ENCODE measurements around the gene SOCS2.
"Not testable (repeated sequence)": the region's sequence is repeated elsewhere in the genome, so short reads cannot be mapped to it uniquely, and the experiment has no call there.

The SOCS2 gene

DNA sequence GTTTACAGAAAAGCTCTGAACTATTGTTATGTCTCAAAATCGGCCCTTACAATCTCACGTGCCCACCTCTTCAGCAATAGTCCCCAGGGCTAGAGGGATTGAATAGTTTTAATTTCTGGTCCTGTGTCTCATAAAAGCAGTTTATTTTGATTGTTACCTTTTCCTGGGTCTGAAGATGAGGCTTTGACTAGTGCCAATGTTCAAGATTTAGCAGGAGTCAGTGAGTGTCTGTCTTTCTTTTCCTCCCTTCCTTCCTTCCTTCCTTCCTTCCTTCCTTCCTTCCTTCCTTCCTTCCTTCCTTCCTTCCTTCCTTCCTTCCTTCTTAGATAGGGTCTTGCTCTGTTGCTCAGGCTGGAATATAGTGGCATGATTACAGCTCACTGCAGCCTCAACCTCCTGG is 24.7 kb upstream of the SOCS2 start:
- Histone ChIP-seq H2AFZ (ENCODE audit: low read depth, low read length) (no peak overlapping the region), H3K27me3 (ENCODE audit: low read depth, low read length) (no peaks in the 10 kb centered on the region), H3K4me3 (ENCODE audit: low read length) (no peak overlapping the region), H3K9ac (ENCODE audit: low read length) (no peak overlapping the region), H4K20me1 (ENCODE audit: insufficient read depth, low read length) (no peaks in the 10 kb centered on the region), H3K36me3 (replicated peaks; ENCODE audit: low read depth, low read length) (no peaks in the 10 kb centered on the region), H3K4me2 (ENCODE audit: low read length) (no peak overlapping the region), H3K27ac (ENCODE audit: low read length) (no peak overlapping the region), H3K4me1 (ENCODE audit: low read length) (no peaks in the 10 kb centered on the region), H3K9me3 (ENCODE audit: insufficient read depth, low read length) (no peaks in the 10 kb centered on the region), H3K79me2 (ENCODE audit: low read length) (no peaks in the 10 kb centered on the region)
- TF ChIP-seq, protein P1, sequence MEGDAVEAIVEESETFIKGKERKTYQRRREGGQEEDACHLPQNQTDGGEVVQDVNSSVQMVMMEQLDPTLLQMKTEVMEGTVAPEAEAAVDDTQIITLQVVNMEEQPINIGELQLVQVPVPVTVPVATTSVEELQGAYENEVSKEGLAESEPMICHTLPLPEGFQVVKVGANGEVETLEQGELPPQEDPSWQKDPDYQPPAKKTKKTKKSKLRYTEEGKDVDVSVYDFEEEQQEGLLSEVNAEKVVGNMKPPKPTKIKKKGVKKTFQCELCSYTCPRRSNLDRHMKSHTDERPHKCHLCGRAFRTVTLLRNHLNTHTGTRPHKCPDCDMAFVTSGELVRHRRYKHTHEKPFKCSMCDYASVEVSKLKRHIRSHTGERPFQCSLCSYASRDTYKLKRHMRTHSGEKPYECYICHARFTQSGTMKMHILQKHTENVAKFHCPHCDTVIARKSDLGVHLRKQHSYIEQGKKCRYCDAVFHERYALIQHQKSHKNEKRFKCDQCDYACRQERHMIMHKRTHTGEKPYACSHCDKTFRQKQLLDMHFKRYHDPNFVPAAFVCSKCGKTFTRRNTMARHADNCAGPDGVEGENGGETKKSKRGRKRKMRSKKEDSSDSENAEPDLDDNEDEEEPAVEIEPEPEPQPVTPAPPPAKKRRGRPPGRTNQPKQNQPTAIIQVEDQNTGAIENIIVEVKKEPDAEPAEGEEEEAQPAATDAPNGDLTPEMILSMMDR (IDR thresholded peaks at IDR 0.05; ENCODE audit: low read depth, low read length) = no peak
- TF ChIP-seq EZH2phosphoT487 (IDR thresholded peaks at IDR 0.05; ENCODE audit: low read depth) = no peak

- Histone ChIP-seq H3K4me2 (ENCODE audit: low read length) (no peak overlapping the region), H3K4me1 (ENCODE audit: low read length) (peaks cover 8% of the 10 kb centered on the region), H2AFZ (ENCODE audit: low read depth, low read length) (no peak overlapping the region), H3K79me2 (ENCODE audit: low read length) (no peaks in the 10 kb centered on the region), H3K27me3 (ENCODE audit: low read depth, low read length) (no peaks in the 10 kb centered on the region), H3K9me3 (ENCODE audit: insufficient read depth, low read length) (no peaks in the 10 kb centered on the region), H3K27ac (ENCODE audit: low read length) (no peak overlapping the region), H3K9ac (ENCODE audit: low read length) (no peak overlapping the region), H3K4me3 (ENCODE audit: low read length) (no peak overlapping the region), H4K20me1 (ENCODE audit: insufficient read depth, low read length) (no peaks in the 10 kb centered on the region), H3K36me3 (replicated peaks; ENCODE audit: low read depth, low read length) (no peaks in the 10 kb centered on the region)
- TF ChIP-seq, protein P1 (IDR thresholded peaks at IDR 0.05; ENCODE audit: low read depth, low read length) = no peak
- no peak for TF ChIP-seq EZH2phosphoT487 (IDR thresholded peaks at IDR 0.05; ENCODE audit: low read depth)
Measured at GRCh38 chr12:93549174-93549573, 23.3 kb upstream of the SOCS2 start.

DNA sequence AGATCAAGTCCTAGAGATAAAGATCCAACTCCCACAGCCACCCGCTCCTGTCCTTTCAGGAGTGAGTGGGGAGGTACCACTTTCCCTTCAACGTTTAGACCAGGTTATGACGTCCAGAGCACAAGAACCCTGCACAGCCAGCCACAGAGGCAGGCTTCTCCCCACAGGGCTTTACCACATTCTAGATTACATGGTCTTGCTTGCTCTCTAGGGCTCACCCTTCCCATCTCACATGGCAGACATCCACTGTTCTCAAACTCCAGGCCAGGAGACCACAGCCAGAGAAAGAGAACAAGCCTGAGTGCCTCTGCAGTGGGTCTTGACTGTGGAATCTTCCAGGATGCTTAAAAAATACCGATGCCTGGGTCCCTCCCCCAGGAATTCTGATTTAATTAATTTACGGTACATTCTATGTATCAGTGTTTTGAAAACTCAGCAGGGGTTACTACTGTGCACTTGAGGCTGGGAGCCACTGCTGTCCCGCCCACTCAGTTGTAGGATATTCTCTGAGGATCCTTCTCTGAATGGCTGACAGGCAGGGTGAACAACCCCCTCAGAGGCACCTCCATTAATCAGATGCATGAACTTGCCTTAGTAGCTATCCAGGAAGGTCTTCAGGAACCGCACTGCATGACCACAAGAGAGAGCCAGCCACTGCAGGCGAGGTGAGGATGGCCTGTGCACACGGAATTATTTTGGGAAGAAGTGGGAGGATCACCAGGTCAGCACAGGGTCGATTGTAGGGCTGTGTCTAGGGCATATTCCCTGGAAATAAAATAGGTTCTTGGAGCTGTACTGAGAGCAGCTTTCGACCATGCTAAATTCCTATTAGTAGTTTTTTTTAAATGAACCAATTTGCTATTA is 21.5 kb upstream of the SOCS2 start:
- Histone ChIP-seq H3K4me1 (ENCODE audit: low read length) (peaks cover 10% of the 10 kb centered on the region), H3K4me3 (ENCODE audit: low read length) (no peak overlapping the region), H3K9me3 (ENCODE audit: insufficient read depth, low read length) (no peaks in the 10 kb centered on the region), H2AFZ (ENCODE audit: low read depth, low read length) (no peak overlapping the region), H3K36me3 (replicated peaks; ENCODE audit: low read depth, low read length) (no peaks in the 10 kb centered on the region), H3K4me2 (ENCODE audit: low read length) (no peak overlapping the region), H4K20me1 (ENCODE audit: insufficient read depth, low read length) (no peaks in the 10 kb centered on the region), H3K27me3 (ENCODE audit: low read depth, low read length) (no peaks in the 10 kb centered on the region), H3K79me2 (ENCODE audit: low read length) (no peaks in the 10 kb centered on the region), H3K27ac (ENCODE audit: low read length) (no peak overlapping the region), H3K9ac (ENCODE audit: low read length) (no peak overlapping the region)
- TF ChIP-seq, protein P1 (IDR thresholded peaks at IDR 0.05; ENCODE audit: low read depth, low read length) = no peak

GRCh38 chr12:93552427-93552826 is 20.0 kb upstream of the SOCS2 start:
- Histone ChIP-seq H3K9me3 (ENCODE audit: insufficient read depth, low read length) (no peaks in the 10 kb centered on the region), H3K4me2 (ENCODE audit: low read length) (no peak overlapping the region), H3K27ac (ENCODE audit: low read length) (no peak overlapping the region), H4K20me1 (ENCODE audit: insufficient read depth, low read length) (no peaks in the 10 kb centered on the region), H3K9ac (ENCODE audit: low read length) (no peak overlapping the region), H3K36me3 (replicated peaks; ENCODE audit: low read depth, low read length) (no peaks in the 10 kb centered on the region), H3K4me1 (ENCODE audit: low read length) (peaks cover 10% of the 10 kb centered on the region), H2AFZ (ENCODE audit: low read depth, low read length) (no peak overlapping the region), H3K27me3 (ENCODE audit: low read depth, low read length) (no peaks in the 10 kb centered on the region), H3K79me2 (ENCODE audit: low read length) (no peaks in the 10 kb centered on the region), H3K4me3 (ENCODE audit: low read length) (no peak overlapping the region)
- TF ChIP-seq EZH2phosphoT487 (IDR thresholded peaks at IDR 0.05; ENCODE audit: low read depth) = no peak
- TF ChIP-seq, protein P1 (IDR thresholded peaks at IDR 0.05; ENCODE audit: low read depth, low read length) = no peak

- H3K4me2 ChIP-seq (ENCODE audit: low read length); H3K4me3 ChIP-seq (ENCODE audit: low read length); H4K20me1 ChIP-seq (ENCODE audit: insufficient read depth, low read length); H3K27me3 ChIP-seq (ENCODE audit: low read depth, low read length); H3K9ac ChIP-seq (ENCODE audit: low read length); H3K79me2 ChIP-seq (ENCODE audit: low read length); H3K36me3 ChIP-seq (replicated peaks; ENCODE audit: low read depth, low read length); H3K9me3 ChIP-seq (ENCODE audit: insufficient read depth, low read length); H3K27ac ChIP-seq (ENCODE audit: low read length); H2AFZ ChIP-seq (ENCODE audit: low read depth, low read length): not testable (repeated sequence)
- peaks cover 10% of the 10 kb centered on the region for H3K4me1 ChIP-seq (ENCODE audit: low read length)
Measured at GRCh38 chr12:93557879-93558278, 14.6 kb upstream of the SOCS2 start.

- H3K27me3 ChIP-seq (ENCODE audit: low read depth, low read length); H3K4me3 ChIP-seq (ENCODE audit: low read length); H3K36me3 ChIP-seq (replicated peaks; ENCODE audit: low read depth, low read length); H4K20me1 ChIP-seq (ENCODE audit: insufficient read depth, low read length); H3K9me3 ChIP-seq (ENCODE audit: insufficient read depth, low read length); H2AFZ ChIP-seq (ENCODE audit: low read depth, low read length); H3K27ac ChIP-seq (ENCODE audit: low read length); H3K9ac ChIP-seq (ENCODE audit: low read length); H3K4me2 ChIP-seq (ENCODE audit: low read length); H3K4me1 ChIP-seq (ENCODE audit: low read length); H3K79me2 ChIP-seq (ENCODE audit: low read length): not testable (repeated sequence)
Measured at GRCh38 chr12:93558685-93559084, 13.8 kb upstream of the SOCS2 start.
